SK-N-SH treated with all-trans-retinoic acid at 6 μM for 48 hours (cell line): Measurements from ENCODE around the gene MAP3K12.

Source experiments
- CREB5 ChIP-seq: fragments of 250-450 bp; sonication (Bioruptor Pico); IDR thresholded peaks from 2 replicates; pipeline ENCODE4 v1.5.1; 2020; ENCODE audit warnings: low read depth, mild to moderate bottlenecking, moderate library complexity
- RARB ChIP-seq: fragments of 250-450 bp; sonication (Bioruptor Pico); IDR thresholded peaks from 2 replicates; pipeline ENCODE4 v1.8.0; 2021; ENCODE audit warnings: mild to moderate bottlenecking, moderate library complexity
- SNAI2 ChIP-seq: fragments of 250-450 bp; sonication (Bioruptor Pico); IDR thresholded peaks from 2 replicates; pipeline ENCODE4 v1.5.0; 2020; ENCODE audit warnings: mild to moderate bottlenecking, moderate library complexity
- TCF4 ChIP-seq: fragments of 250-450 bp; sonication (Bioruptor Pico); IDR thresholded peaks from 2 replicates; pipeline ENCODE4 v1.8.0; 2021; ENCODE audit warnings: mild to moderate bottlenecking, moderate library complexity, borderline replicate concordance
- TSHZ2 ChIP-seq: fragments of 250-450 bp; sonication (Bioruptor Pico); IDR thresholded peaks from 2 replicates; pipeline ENCODE4 v1.5.0; 2020; ENCODE audit warnings: mild to moderate bottlenecking, moderate library complexity
- ZFP30 ChIP-seq: fragments of 450-650 bp; formaldehyde crosslinking; IDR thresholded peaks from 2 replicates; pipeline ENCODE4 v1.5.0; 2022; ENCODE audit warnings: mild to moderate bottlenecking, moderate library complexity
- ZNF8 ChIP-seq: fragments of 450-650 bp; formaldehyde crosslinking; IDR thresholded peaks from 2 replicates; pipeline ENCODE4 v1.5.0; 2020; ENCODE audit warnings: mild to moderate bottlenecking, moderate library complexity

- TF ChIP-seq SNAI2 (CRISPR knock-in tag) (no peak), CREB5 (no peak), ZFP30 (no peak), RARB (CRISPR knock-in tag) (no peak), ZNF8 (CRISPR knock-in tag) (no peak), TSHZ2 (CRISPR knock-in tag) (no peak), TCF4 (CRISPR knock-in tag) (no peak)
Observed at GRCh38 chr12:53530061-53530460, 30.8 kb upstream of the MAP3K12 start.
